Measurements from ENCODE around the gene CATSPER3. TPM values are rescaled to one million over a fixed set of nuclear protein-coding genes. Genes with fewer than 3 reads are reported as not detected.

CATSPER3 gene
- total RNA-seq, 4 donors from 2014 or later = 0.56 TPM; not detected in 3

DNA sequence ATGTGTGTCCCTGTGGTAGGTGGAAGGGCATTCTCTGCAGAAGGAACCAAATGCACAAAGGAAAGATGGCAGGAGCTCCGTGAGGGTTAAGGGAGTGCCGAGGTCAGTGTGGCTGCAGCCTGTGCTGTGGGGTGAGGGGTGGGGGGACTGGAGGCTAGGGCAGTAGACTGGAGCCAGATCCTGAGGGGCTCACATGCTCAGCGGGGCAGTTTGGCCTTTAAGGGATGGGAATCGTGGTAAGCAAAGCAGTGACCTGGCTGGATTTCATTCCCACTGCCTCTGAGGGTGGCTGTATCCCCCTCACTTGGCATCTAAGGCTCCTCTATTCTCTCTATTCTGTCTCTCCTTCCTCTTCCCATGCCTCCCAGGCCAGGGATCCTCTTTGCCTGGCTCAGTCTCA lies 50.8 kb downstream of the CATSPER3 start:
- TF ChIP-seq POLR2A (IDR thresholded peaks at IDR 0.05) = no peak
- Histone ChIP-seq H3K36me3 (no peaks in the 10 kb centered on the region), H3K27ac (no peak overlapping the region), H3K4me1 (peaks cover 8 to 16% of the 10 kb centered on the region in 2 donors), H3K9me3 (no peaks in the 10 kb centered on the region), H3K27me3 (no peaks in the 10 kb centered on the region), H3K4me3 (replicated peaks in 1 of 3) (no peak overlapping the region)
- no peak for DNase-seq
- intact Hi-C loops (cut with DNase I) = no loop called here
- 95% methylated on average over 4 of the region's 4 CpGs for WGBS, 2 donors

DNA sequence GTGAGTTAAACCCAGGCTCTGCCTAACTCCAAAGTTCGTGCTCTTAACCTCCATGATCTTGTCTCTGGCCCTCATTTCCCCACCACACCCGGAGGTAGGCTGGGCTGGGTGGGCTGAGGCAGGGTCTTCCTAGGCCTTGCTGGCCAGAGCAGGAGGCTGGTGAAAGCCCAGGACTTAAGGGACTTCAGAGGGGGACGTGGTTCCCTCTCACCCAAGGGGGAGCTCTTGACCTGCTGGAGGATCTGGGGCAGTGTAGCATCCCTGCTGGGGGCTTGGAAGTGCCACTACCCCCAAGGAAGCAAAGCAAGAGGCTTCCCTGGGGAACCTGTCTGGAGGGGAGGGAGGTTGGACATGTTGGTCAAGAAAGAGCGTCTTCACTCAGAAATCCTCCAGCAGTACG lies 51.6 kb downstream of the CATSPER3 start:
- intact Hi-C loops (cut with DNase I) = no loop called here
- Histone ChIP-seq H3K9me3 (no peaks in the 10 kb centered on the region), H3K4me3 (replicated peaks in 1 of 3) (no peak overlapping the region), H3K36me3 (no peaks in the 10 kb centered on the region), H3K4me1 (peaks cover 8 to 10% of the 10 kb centered on the region in 2 donors), H3K27ac (no peak overlapping the region), H3K27me3 (no peaks in the 10 kb centered on the region)
- no peak for DNase-seq
- TF ChIP-seq, protein P1, sequence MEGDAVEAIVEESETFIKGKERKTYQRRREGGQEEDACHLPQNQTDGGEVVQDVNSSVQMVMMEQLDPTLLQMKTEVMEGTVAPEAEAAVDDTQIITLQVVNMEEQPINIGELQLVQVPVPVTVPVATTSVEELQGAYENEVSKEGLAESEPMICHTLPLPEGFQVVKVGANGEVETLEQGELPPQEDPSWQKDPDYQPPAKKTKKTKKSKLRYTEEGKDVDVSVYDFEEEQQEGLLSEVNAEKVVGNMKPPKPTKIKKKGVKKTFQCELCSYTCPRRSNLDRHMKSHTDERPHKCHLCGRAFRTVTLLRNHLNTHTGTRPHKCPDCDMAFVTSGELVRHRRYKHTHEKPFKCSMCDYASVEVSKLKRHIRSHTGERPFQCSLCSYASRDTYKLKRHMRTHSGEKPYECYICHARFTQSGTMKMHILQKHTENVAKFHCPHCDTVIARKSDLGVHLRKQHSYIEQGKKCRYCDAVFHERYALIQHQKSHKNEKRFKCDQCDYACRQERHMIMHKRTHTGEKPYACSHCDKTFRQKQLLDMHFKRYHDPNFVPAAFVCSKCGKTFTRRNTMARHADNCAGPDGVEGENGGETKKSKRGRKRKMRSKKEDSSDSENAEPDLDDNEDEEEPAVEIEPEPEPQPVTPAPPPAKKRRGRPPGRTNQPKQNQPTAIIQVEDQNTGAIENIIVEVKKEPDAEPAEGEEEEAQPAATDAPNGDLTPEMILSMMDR (IDR thresholded peaks at IDR 0.05) = no peak
- TF ChIP-seq POLR2A (IDR thresholded peaks at IDR 0.05) = no peak
- WGBS, 2 donors = 88 to 93% methylated on average over 5 of the region's 5 CpGs

DNA sequence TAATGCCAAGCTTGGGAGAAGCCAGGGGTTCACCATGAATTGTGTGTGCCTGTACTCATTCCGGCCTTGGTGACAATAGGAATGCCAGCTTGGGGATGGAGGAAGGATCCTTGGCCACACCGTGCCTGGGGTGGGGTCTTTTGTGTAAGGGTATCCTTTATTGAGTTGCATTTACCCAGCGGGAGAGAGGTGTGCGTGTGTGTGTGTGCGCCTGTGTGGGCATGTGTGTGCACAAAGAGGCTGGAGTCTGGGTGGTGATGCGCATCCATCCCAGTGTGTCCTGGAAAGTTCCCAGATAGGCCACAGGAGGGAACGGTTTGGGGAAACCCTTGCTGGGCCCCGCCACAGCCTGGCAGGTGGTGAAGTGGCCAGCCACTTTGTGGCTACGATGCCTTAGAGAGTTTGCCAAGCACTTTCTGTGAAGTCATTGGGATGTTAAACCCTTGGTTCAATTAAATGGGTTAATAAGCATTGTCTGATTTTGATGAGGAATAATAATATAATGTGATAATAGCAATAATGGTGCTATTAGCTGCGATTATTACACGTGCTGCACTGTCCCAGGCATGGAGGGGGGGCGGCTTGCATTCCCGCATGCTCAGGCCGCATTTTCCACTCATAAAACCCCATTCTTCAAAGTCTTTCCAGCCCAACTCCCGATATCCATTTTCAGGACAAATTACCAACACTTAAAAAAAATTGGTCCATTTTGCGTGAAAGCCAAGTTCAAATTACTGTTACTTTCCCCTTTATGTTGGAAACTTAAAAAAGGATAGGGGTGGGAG lies 52.6 kb downstream of the CATSPER3 start:
- TF ChIP-seq, protein P1 (IDR thresholded peaks at IDR 0.05) = no peak
- TF ChIP-seq POLR2A (IDR thresholded peaks at IDR 0.05) = no peak
- WGBS, 2 donors = 69 to 84% methylated on average over 12 to 15 of the region's 16 CpGs
- Histone ChIP-seq H3K9me3 (no peaks in the 10 kb centered on the region), H3K27ac (no peak overlapping the region), H3K4me1 (no peaks in the 10 kb centered on the region), H3K27me3 (no peaks in the 10 kb centered on the region), H3K4me3 (replicated peaks in 1 of 3) (no peak overlapping the region), H3K36me3 (no peaks in the 10 kb centered on the region)
- no peak for DNase-seq
- intact Hi-C loops (cut with DNase I) = no loop called here

DNA sequence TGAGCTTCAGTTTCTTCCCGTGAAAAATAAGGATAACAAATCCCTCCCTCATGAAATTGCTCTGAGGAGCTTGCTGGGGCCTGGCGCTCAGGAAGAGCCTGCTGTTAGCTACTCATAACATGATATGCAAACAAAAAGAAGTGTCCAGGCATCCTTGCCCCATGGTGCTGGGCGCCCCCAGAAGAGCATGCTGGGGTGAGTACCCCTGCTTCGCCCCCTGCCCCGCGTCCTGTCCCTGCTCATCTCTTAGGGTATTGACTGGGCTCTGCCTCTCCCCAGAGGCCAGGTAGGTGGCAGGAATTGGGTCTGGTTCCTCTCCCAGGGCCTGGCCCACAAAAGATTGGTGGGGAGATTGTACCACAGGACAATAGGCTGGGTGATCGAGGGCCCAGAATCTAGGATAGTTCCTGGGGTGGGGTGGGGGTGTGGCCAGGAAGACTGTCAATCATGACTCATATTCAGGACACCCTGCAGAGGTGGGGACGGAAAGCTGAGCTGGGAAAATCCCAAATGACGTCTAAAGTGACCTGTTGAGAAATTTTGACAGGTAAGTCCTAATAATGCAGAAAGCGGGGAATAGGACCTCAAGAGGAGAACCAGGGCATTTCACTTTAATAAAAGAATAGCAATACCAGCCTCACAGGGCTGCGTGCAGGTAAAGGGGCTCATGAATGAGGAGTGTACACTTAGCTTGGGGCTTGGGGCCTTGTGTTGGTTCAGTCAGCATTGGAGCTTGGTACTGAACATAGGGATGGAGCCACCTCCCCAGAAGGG lies 57.4 kb downstream of the CATSPER3 start:
- WGBS, 2 donors = 93 to 94% methylated on average over 9 to 11 of the region's 11 CpGs

More for the DNA sequence above, 57.4 kb downstream of the CATSPER3 start:
- Histone ChIP-seq H3K27ac (no peak overlapping the region), H3K4me3 (replicated peaks in 1 of 3) (no peak overlapping the region), H3K9me3 (no peaks in the 10 kb centered on the region), H3K27me3 (peaks cover 31% of the 10 kb centered on the region), H3K4me1 (peaks cover 3 to 15% of the 10 kb centered on the region in 2 donors), H3K36me3 (no peaks in the 10 kb centered on the region)
- TF ChIP-seq POLR2A (IDR thresholded peaks at IDR 0.05) = no peak
- TF ChIP-seq, protein P1 (IDR thresholded peaks at IDR 0.05) = no peak
- DNase-seq = no peak
- intact Hi-C loops (cut with DNase I) = no loop called here
